ENCODE results near the gene TUBB.

TUBB gene

DNA sequence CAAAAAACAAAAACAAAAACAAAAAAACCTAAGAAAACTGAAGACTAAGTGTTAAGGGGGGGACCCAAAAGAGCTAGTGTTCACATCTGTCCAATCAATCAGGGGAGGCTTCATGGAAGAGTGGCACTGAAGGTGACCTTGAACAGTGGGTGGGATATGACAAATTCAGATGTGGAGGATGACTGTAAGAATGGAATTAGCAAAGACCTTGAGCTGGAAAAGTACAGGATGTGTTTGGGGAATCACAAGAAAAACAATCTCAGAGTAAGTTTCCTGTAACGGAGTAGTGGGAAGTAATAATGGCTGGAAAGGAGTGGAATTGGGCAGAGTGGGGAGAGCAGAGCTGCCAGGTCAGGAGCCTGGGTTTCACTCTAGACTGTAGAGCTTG, 27.1 kb downstream of the TUBB start:
- H3K4me3 ChIP-seq (ENCODE audit: low read depth, low read length) = no peak overlapping the region
- DNase-seq (ENCODE audit: low read depth) = no peak
- TF ChIP-seq, protein P1, sequence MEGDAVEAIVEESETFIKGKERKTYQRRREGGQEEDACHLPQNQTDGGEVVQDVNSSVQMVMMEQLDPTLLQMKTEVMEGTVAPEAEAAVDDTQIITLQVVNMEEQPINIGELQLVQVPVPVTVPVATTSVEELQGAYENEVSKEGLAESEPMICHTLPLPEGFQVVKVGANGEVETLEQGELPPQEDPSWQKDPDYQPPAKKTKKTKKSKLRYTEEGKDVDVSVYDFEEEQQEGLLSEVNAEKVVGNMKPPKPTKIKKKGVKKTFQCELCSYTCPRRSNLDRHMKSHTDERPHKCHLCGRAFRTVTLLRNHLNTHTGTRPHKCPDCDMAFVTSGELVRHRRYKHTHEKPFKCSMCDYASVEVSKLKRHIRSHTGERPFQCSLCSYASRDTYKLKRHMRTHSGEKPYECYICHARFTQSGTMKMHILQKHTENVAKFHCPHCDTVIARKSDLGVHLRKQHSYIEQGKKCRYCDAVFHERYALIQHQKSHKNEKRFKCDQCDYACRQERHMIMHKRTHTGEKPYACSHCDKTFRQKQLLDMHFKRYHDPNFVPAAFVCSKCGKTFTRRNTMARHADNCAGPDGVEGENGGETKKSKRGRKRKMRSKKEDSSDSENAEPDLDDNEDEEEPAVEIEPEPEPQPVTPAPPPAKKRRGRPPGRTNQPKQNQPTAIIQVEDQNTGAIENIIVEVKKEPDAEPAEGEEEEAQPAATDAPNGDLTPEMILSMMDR (IDR thresholded peaks at IDR 0.05; ENCODE audit: low read depth, low read length, missing control alignments) = no peak

DNA sequence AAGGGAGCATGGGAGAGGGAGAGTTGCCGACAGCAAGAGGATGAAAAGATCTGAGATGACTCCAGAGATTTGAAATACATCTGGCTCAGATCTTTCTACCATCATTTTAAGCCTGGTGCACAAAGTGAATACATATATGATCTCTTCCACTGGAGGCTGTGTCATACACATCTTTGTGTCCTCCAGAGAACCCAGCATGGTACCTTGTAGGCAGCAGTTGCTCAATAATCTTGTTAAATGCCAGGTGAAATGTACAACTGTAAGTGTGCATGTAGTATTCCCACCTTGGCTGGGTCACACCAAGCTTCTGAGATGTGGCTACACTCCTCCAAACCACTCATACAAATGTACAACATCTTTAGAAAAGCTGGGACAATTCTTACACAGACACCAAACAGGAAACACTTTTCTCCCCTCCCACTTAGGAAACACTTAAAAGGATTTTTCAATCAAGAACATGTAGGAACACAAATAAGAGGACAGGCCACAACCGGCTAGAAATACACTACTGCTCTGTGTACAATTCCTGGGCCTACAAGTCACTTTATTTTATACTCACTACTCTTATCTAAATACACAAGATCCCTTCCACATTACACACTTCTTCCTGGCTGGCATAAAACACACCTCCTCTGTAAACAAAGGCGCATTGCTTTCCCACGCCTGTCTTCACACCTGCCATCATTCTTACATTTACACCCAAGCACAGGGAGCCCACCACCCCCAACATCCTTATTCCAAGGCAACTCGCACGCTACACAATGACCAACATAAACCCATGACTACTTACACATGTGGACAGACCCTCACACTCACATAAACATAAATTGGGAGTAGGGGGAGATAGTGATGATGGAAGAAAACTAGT, 28.0 kb downstream of the TUBB start:
- TF ChIP-seq, protein P1 (IDR thresholded peaks at IDR 0.05; ENCODE audit: low read depth, low read length, missing control alignments) = no peak
- H3K4me3 ChIP-seq (ENCODE audit: low read depth, low read length) = no peak overlapping the region
- DNase-seq (ENCODE audit: low read depth) = no peak

DNA sequence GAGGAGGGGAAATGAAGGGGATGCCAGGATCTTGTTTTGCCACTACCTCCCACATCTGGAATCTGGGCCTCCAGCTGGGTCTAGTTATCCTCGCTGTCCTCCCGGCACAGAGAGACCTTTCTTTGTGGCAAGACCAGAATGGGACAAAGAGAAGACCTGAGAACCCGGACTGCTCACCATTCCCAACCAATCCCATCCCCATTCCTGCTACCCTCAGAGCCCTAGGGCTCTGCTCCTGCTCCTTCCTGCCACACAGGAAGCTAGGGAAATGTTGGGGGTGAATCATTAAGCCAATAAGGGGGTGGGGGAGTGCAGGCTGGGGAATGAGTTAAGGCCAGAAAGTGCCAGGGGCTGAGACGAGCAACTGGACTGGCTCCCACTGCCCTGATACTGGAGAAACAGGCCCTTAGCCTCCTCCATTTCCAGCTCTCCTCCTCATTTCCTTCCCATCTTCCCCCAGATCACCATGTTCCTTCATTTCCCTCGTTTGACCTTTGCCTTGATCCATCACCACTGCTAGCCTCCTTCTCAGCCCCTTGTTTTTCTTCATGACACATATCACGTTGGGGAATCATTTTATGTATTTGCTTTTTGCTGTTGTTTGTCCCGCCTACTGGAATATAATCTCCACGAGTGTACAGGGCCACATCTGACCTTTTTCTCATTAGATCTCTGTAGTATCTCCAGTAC, 28.8 kb downstream of the TUBB start:
- no peak overlapping the region for H3K4me3 ChIP-seq (ENCODE audit: low read depth, low read length)
- no peak for DNase-seq (ENCODE audit: low read depth)
- TF ChIP-seq, protein P1 (IDR thresholded peaks at IDR 0.05; ENCODE audit: low read depth, low read length, missing control alignments) = no peak

DNA sequence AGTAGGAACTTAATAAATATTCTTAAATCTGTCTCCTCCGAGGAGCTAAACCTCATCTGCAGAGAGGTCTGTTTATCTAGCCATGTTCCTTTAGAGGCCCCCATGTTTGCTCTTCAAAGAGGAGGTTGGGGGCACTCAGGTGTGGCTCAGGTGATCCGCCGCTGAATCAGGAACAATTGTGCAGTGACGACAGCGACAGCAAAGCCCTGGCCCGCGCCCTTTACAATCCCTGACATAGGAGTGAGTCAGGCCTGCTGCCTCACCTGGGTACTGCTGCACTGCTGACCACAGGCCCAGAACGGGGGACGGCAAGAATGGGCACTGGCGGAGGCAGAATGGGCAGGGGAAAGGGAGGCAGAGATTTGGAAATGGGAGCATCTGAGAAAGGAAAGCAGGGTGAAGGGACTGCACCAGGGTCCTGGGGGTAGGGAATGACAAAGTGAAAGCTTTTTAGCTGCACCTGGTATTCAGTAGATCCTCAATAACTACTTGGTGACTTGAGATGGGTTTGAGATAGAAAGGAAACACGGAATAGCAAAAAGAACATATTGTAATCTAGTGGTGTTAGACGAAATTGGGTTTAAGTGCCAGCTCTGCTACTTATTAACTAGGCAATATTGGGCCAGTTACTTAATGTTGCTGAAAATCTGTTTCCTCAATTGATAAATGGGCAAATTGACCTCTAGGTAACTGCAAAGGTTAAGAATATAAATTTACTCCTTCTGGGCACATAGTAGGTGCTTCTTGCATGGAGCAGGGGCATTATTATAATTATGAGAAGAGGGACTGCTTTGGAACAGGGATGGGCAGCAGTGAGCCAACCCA, 29.6 kb downstream of the TUBB start:
- no peak for DNase-seq (ENCODE audit: low read depth)
- TF ChIP-seq, protein P1 (IDR thresholded peaks at IDR 0.05; ENCODE audit: low read depth, low read length, missing control alignments) = no peak
- no peak overlapping the region for H3K4me3 ChIP-seq (ENCODE audit: low read depth, low read length)

DNA sequence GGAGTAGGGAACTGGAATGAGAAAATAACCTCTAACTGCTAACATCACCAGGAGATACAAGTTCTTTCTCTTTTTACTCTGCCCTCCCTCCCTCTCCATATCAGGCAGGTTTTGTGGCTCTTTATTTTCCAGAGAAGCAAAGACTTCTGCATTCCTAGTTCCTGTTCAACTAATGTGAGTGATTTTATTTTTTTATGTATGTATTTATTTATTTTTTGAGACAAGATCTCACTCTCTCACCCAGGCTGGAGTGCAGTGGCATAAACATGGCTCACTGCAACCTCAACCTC, 30.2 kb downstream of the TUBB start:
- DNase-seq (ENCODE audit: low read depth) = no peak
- H3K4me3 ChIP-seq (ENCODE audit: low read depth, low read length) = no peak overlapping the region
- TF ChIP-seq, protein P1 (IDR thresholded peaks at IDR 0.05; ENCODE audit: low read depth, low read length, missing control alignments) = no peak

DNA sequence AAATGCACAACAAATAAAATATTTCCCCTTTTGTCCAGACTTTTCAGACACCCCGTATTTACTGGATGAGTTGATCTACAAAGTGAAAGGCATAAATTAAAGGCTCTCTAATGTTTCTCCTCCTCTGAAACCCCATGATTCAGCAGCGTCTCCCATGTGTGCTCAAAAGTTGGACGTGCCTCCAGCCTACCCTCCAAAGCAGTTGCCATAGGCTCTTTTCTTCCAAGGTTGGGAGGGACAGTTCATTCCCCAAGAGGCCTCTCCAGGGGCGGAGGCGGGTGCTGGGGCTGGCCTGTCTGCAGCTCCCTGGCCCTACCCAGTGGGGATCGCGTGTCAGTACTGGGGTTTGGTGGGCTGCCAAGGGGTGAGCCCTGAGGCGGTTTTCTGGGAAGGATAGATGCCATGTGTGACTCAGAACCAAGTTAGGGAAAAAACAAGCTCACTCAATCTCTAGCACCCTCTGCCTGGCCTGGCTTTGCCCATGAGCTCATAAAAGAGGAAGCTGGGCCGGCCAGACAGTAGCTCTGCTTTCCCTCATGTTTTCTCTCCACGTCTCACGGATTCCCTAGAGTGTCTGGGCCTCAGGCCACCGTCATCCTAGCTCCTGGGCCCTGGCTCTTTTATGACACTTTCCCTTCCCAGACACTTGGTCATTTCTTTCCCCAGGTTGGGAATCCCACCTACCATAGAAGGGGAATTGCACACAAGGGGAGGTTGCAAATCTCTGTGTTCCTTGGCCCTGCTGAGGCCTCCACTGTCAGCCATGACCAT, 32.2 kb downstream of the TUBB start:
- DNase-seq (ENCODE audit: low read depth) = no peak
- TF ChIP-seq, protein P1 (IDR thresholded peaks at IDR 0.05; ENCODE audit: low read depth, low read length, missing control alignments) = no peak
- no peak overlapping the region for H3K4me3 ChIP-seq (ENCODE audit: low read depth, low read length)

All from GM12864 (cell line).